Dermis blood vessel endothelial cell (primary cell): ENCODE measurements around the gene SCO2. TPM values are rescaled to one million over a fixed set of nuclear protein-coding genes. Genes with fewer than 3 reads are reported as not detected.
A peak's percentile ranks its signal among the peaks of the same experiment; 100 is the strongest.

Experiments
- DNase-seq: peaks from one replicate; pipeline ENCODE4 v3.0.0; 2010
- total RNA-seq: library from RNA; depleted of rRNA; stranded (reverse); fragments of >200 nt; gene quantifications from 2 replicates; pipeline ENCODE4 v1.2.3, GENCODE V29; 2014

SCO2 gene
- total RNA-seq, 1 donor from 2014 or later = 5.6 TPM

GRCh38 chr22:50474710-50475651, 50.4 kb downstream of the SCO2 start, which contains the start of gene SBF1:
TSS of gene SBF1 (minus strand) at chr22:50475035. CDS start at chr22:50474840, 195 bp downstream.
- peak; percentile 95 for DNase-seq

GRCh38 chr22:50473855-50474671, 51.3 kb downstream of the SCO2 start:
- peak; percentile 63 for DNase-seq

Other genes starting within 250 kb of the SCO2 start
- 96.1 and 135 TPM in 2 replicates for gene PLXNB2, start 218.0 kb downstream of the SCO2 start, total RNA-seq
- 1.3 and 3.6 TPM in 2 replicates for gene DENND6B, start 198.6 kb downstream of the SCO2 start, total RNA-seq
- gene PPP6R2, start 182.3 kb downstream of the SCO2 start, total RNA-seq = 67.0 and 82.9 TPM in 2 replicates
- gene SBF1, start 50.6 kb downstream of the SCO2 start, total RNA-seq = 50.0 and 62.1 TPM in 2 replicates
- 0.34 and 0.60 TPM in 2 replicates for gene ADM2, start 44.1 kb downstream of the SCO2 start, total RNA-seq
- not detected in 2 replicates for gene MIOX, start 38.7 kb downstream of the SCO2 start, total RNA-seq
- 43.7 and 50.9 TPM in 2 replicates for gene LMF2, start 17.9 kb downstream of the SCO2 start, total RNA-seq
- gene NCAPH2, start 17.4 kb downstream of the SCO2 start, total RNA-seq = 30.1 and 37.1 TPM in 2 replicates
- 28.9 and 53.1 TPM in 2 replicates for gene TYMP, start 4.4 kb upstream of the SCO2 start, total RNA-seq
- gene KLHDC7B, start 20.3 kb upstream of the SCO2 start, total RNA-seq = not detected in 2 replicates
- not detected in 2 replicates for gene SYCE3, start 37.3 kb upstream of the SCO2 start, total RNA-seq
- gene CPT1B, start 52.8 kb upstream of the SCO2 start, total RNA-seq = 7.5 and 16.3 TPM in 2 replicates
- 34.9 and 50.4 TPM in 2 replicates for gene CHKB, start 57.3 kb upstream of the SCO2 start, total RNA-seq
- gene MAPK8IP2, start 75.2 kb upstream of the SCO2 start, total RNA-seq = 0.34 and 0.51 TPM in 2 replicates
- gene ARSA, start 102.6 kb upstream of the SCO2 start, total RNA-seq = 24.0 and 30.6 TPM in 2 replicates
- 33.0 and 42.7 TPM in 2 replicates for gene SHANK3, start 147.2 kb upstream of the SCO2 start, total RNA-seq
- 0.34 and 0.79 TPM in 2 replicates for gene ACR, start 212.6 kb upstream of the SCO2 start, total RNA-seq